ENCODE data around the gene AUNIP.

Gene AUNIP

DNA sequence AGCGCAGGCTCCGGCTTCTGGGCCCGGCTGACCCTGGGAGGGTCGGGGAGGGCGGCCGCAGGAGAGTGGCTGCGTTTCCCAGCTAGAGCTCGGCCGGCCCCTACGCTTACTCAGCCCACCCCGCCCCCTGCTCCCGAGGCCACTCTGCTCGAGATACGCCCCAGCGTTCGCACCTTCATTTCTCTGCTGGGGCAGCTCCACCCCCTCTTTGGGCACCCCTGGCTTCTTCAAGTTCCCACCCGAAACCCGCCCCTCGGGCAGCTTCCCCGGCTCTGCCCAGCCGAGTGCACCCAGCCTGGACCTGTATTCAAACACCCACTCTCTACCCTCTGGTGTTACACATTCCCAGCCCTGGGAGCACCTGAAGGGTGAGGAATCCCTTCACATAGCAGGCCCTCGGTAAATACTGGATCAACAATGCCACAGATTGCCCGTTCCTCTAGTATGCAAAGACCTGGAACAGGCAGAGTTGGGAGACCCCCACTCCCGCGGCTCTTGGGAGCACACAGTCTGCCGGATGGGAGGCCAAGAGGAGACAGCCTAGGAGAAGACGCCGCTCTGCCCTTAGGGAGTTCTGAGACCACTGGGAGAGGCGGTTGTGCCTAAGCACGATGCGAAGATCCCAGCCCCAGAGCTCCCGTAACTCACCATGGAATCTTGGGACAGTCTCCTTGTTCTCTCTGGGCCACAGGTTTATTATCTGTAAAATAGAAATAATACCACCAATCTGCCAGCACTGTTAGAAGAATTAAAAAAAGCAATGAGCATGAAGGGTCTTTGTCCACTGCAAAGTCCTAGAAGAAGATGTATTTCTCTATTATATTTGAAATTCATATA is 16.8 kb upstream of the AUNIP start:
- TF ChIP-seq, protein P1, sequence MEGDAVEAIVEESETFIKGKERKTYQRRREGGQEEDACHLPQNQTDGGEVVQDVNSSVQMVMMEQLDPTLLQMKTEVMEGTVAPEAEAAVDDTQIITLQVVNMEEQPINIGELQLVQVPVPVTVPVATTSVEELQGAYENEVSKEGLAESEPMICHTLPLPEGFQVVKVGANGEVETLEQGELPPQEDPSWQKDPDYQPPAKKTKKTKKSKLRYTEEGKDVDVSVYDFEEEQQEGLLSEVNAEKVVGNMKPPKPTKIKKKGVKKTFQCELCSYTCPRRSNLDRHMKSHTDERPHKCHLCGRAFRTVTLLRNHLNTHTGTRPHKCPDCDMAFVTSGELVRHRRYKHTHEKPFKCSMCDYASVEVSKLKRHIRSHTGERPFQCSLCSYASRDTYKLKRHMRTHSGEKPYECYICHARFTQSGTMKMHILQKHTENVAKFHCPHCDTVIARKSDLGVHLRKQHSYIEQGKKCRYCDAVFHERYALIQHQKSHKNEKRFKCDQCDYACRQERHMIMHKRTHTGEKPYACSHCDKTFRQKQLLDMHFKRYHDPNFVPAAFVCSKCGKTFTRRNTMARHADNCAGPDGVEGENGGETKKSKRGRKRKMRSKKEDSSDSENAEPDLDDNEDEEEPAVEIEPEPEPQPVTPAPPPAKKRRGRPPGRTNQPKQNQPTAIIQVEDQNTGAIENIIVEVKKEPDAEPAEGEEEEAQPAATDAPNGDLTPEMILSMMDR (IDR thresholded peaks at IDR 0.05), result no peak

DNA sequence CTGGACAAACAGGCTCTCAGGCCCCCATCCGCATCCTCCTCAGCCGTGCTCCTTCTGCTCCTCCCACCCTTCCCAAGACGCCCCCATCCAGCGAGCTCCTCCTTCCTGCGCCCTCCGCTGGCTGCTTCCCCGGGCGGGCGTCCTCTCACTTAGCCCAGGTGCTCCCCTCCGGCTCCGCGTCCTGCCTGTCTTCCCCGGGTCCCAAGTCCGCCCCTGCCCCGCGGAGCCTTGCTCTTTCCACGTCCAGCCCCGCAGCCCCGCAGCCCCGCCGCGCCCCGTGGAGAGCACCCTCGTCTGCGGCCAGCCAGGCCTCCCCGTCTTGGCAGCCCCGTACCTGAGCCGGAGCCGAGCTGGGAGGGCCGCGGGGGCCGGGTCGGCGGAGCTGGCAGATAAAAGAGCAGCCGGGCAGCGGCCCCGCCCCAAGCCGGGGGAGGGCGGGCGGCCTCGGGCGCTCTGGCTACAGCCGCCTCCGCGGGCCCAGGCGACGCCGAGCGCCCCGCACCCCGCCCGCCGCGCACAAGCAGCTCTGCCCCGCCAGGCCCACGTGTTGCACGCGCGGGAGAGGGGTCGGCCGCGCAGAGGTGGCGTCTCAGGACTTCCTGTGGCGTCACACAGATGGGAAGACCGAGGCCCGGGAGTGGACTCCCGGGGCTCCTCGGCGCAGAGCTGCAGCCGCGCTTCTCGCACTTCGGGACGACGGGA is 16.0 kb upstream of the AUNIP start, which contains the start of gene PAQR7:
PAQR7 (minus strand) TSS at position 555 of the 702 bp plus-strand sequence. CDS start 11,869 bp downstream, outside the sequence.
- TF ChIP-seq, protein P1 (IDR thresholded peaks at IDR 0.05), result no peak

DNA sequence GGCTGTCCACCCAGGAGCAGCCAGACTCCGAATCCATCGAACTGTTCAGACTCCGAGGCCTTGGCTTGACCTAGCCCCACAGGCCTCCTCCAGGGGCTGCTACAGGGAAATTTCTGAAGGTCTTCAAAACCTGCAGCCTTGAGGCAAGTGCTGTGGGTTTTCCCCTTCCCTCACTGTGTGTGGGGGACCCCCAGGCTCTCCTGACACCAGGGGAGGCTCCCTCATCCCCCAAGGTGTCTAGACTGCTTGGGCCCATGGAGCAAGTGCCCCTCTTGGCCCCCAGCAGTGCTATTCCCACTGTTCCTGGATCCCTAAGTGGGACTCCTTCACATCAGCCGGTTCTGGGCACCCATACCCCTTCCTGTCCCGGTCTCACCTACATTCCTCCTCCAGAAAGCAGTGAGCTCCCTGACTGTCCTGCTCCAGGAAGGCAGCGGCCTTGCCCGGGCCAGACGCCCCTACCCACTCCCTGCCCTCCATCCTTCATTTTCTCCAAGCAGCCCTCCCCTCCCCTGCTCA is 15.4 kb upstream of the AUNIP start:
- TF ChIP-seq, protein P1 (IDR thresholded peaks at IDR 0.05), result no peak

DNA sequence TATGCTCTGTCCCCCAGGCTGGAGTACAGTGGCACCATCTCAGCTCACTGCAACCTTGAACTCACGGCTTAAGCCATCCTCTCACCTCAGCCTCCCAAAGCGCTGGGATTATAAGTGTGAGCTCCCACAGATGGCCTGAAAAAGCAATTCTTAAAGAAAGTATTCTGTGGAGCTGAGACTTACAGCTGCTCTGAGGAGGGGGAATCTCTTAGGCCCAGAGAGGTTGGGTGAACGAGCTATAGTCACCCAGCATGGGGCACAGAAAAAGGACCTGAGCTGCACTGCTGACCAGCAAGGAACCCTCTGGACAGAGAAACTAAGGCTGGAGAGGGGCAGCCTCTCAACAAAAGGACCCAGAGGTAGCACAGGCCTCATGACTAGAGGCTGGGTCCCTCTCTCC is 15.0 kb upstream of the AUNIP start:
- TF ChIP-seq, protein P1 (IDR thresholded peaks at IDR 0.05), result no peak

- TF ChIP-seq, protein P1 (IDR thresholded peaks at IDR 0.05), result no peak
Measured at GRCh38 chr1:25873120-25873519, 13.9 kb upstream of the AUNIP start.

GRCh38 chr1:25872713-25873112 is 13.5 kb upstream of the AUNIP start:
- TF ChIP-seq, protein P1 (IDR thresholded peaks at IDR 0.05), result no peak

DNA sequence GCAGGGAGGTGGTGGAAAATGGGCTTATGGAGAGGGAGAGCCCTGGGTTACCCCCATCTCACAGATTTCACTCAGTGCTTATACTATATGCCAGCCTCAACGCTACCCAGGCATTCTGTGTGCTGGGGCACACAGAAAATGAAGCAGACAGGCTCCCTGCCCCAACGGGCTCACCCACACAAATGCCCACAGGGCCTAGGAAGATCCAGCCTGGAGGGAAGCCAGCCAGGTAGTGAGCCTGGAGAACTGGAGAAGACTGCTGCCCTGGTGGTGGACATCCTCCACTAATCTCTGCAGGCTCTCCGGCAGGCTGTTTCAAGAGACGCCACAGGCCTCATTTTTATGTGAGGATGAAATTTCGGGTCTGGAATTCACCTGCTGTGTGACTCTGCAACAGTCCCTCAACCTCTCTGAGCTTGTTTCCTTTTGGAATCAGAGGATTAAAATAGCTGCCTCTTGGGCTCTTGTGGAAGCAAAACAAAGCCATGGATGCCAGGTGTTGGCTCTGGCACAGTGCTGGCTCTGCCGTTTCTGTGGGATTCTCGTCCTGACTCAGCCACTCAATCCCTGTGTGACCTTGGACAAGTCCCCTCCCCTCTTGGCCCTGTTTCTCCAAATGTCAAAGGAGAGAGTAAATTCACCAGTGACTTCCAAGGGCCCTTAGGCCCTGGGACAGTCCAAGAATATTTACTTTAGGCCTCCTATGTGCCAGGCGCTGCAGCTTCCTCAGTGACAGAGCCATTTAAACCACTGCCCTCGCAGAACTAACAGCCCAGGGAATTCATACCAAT is 12.6 kb upstream of the AUNIP start:
- TF ChIP-seq, protein P1 (IDR thresholded peaks at IDR 0.05), result no peak

Measured in LNCAP (cell line).